Measurements from ENCODE around the gene SKP2. TPM values are rescaled to one million over a fixed set of nuclear protein-coding genes. Genes with fewer than 3 reads are reported as not detected.
A peak's percentile ranks its signal among the peaks of the same experiment; 100 is the strongest.

The SKP2 gene
- total and polyA plus RNA-seq, 10 donors = 4.2 to 23.6 (median 15.2) TPM

GRCh38 chr5:36152324-36153297, 700 bp downstream of the SKP2 start:
- Histone ChIP-seq H3K27ac (peak overlapping the region in 6 of 8 donors; percentile 16 to 90 (median 90)), H3K4me3 (peak overlapping the region; percentile 74 to 98 (median 87)), H3K27me3 (replicated peaks in 1 of 7) (no peaks in the 10 kb centered on the region), H3K4me1 (peaks cover 17 to 93% (median 56%) of the 10 kb centered on the region in 6 donors), H3K36me3 (peaks cover 0 to 42% (median 9%) of the 10 kb centered on the region in 6 donors), H3K9me3 (no peaks in the 10 kb centered on the region)
- TF ChIP-seq POLR2AphosphoS5 (IDR thresholded peaks at IDR 0.05) (no peak), POLR2A (IDR thresholded peaks at IDR 0.05) (no peak)
- peak; percentile 80 for DNase-seq
- intact Hi-C loops (cut with DNase I; ENCODE audit: low total_unique reads) = loop anchor here (10.0 kb wide), 1 partner anchor 82 kb away; no protein-coding TSS in a partner anchor
- WGBS, 5 donors = 4 to 7% (median 5%) methylated on average over 24 of the region's 24 CpGs

GRCh38 chr5:36153298-36153677, 1.4 kb downstream of the SKP2 start:
- Histone ChIP-seq H3K27ac (no peak overlapping the region), H3K9me3 (no peaks in the 10 kb centered on the region), H3K4me3 (peak overlapping the region in 5 of 8 donors; percentile 74 to 97 (median 84)), H3K4me1 (peaks cover 17 to 93% (median 61%) of the 10 kb centered on the region in 6 donors), H3K36me3 (peaks cover 0 to 49% (median 10%) of the 10 kb centered on the region in 6 donors), H3K27me3 (replicated peaks in 1 of 7) (no peaks in the 10 kb centered on the region)
- 75 to 84% (median 82%) methylated on average over 7 of the region's 7 CpGs for WGBS, 5 donors
- DNase-seq = no peak
- intact Hi-C loops (cut with DNase I; ENCODE audit: low total_unique reads) = loop anchor here (10.0 kb wide), 1 partner anchor 82 kb away; no protein-coding TSS in a partner anchor
- TF ChIP-seq POLR2AphosphoS5 (IDR thresholded peaks at IDR 0.05) = no peak
- no peak for TF ChIP-seq POLR2A (IDR thresholded peaks at IDR 0.05)
- TF ChIP-seq CTCF (IDR thresholded peaks at IDR 0.05 in 8 of 11, conservative IDR thresholded peaks at IDR 0.05 in 3 of 11) = no peak

- Histone ChIP-seq H3K4me1 (peaks cover 17 to 91% (median 59%) of the 10 kb centered on the region in 6 donors), H3K36me3 (peaks cover 0 to 53% (median 10%) of the 10 kb centered on the region in 6 donors), H3K27me3 (replicated peaks in 1 of 7) (no peaks in the 10 kb centered on the region), H3K4me3 (peak overlapping the region in 2 of 8 donors; percentile 90 to 97), H3K27ac (no peak overlapping the region), H3K9me3 (no peaks in the 10 kb centered on the region)
- intact Hi-C loops (cut with DNase I; ENCODE audit: low total_unique reads) = loop anchor here (10.0 kb wide), 1 partner anchor 81 kb away; no protein-coding TSS in a partner anchor
- no peak for DNase-seq
- TF ChIP-seq POLR2AphosphoS5 (IDR thresholded peaks at IDR 0.05) (no peak), POLR2A (IDR thresholded peaks at IDR 0.05) (no peak), CTCF (IDR thresholded peaks at IDR 0.05 in 8 of 11, conservative IDR thresholded peaks at IDR 0.05 in 3 of 11) (no peak)
- 79 to 89% (median 84%) methylated on average over 4 of the region's 4 CpGs for WGBS, 5 donors
These were observed 1.8 kb downstream of the SKP2 start for GRCh38 chr5:36153726-36154125.

- Histone ChIP-seq H3K9me3 (no peaks in the 10 kb centered on the region), H3K27ac (no peak overlapping the region), H3K36me3 (peaks cover 0 to 69% (median 14%) of the 10 kb centered on the region in 6 donors), H3K4me3 (no peak overlapping the region), H3K4me1 (peaks cover 16 to 76% (median 49%) of the 10 kb centered on the region in 6 donors), H3K27me3 (replicated peaks in 1 of 7) (no peaks in the 10 kb centered on the region)
- DNase-seq = no peak
- intact Hi-C loops (cut with DNase I; ENCODE audit: low total_unique reads) = loop anchor here (10.0 kb wide), 1 partner anchor 80 kb away; no protein-coding TSS in a partner anchor
- TF ChIP-seq POLR2AphosphoS5 (IDR thresholded peaks at IDR 0.05) (no peak), CTCF (IDR thresholded peaks at IDR 0.05 in 8 of 11, conservative IDR thresholded peaks at IDR 0.05 in 3 of 11) (no peak), POLR2A (IDR thresholded peaks at IDR 0.05) (no peak)
- 86 to 94% (median 91%) methylated on average over 7 of the region's 7 CpGs for WGBS, 5 donors
These were observed 3.4 kb downstream of the SKP2 start for GRCh38 chr5:36155291-36155690.

All from spleen (tissue), 11 donors.